ENCODE measurements around the gene TFPI. TPM values are rescaled to one million over a fixed set of nuclear protein-coding genes. Genes with fewer than 3 reads are reported as not detected.

The TFPI gene
- total and polyA plus RNA-seq, 10 of the 15 experiments (the other 5 are each of a cell fraction or from before 2014, with no cell fraction given): 0.07 to 0.59 (median 0.34) TPM

- TF ChIP-seq SMAD1 (IDR thresholded peaks at IDR 0.05; ENCODE audit: low read depth, partially characterized antibody) (peak; percentile 19), MXI1 (IDR thresholded peaks at IDR 0.05; ENCODE audit: low read depth, low read length) (no peak), MEF2A (IDR thresholded peaks at IDR 0.05; ENCODE audit: insufficient read depth, low read depth, low read length) (no peak), LARP7 (IDR thresholded peaks at IDR 0.05) (no peak), SREBF1 (IDR thresholded peaks at IDR 0.05; ENCODE audit: low read length) (no peak), ZSCAN29 (IDR thresholded peaks at IDR 0.05) (no peak), HDAC2 (IDR thresholded peaks at IDR 0.05) (no peak), ZNF592 (IDR thresholded peaks at IDR 0.05) (no peak), ESRRA (IDR thresholded peaks at IDR 0.05; ENCODE audit: low read length) (no peak), EED (IDR thresholded peaks at IDR 0.05; ENCODE audit: low read depth) (no peak), ZNF274 (IDR thresholded peaks at IDR 0.05; ENCODE audit: insufficient read depth, insufficient read length) (no peak), NBN (IDR thresholded peaks at IDR 0.05) (0 out of 2 replicates have a peak, but pooled peaks have one; percentile 23), CBFB (IDR thresholded peaks at IDR 0.05; ENCODE audit: low read depth) (no peak), TARDBP (IDR thresholded peaks at IDR 0.05; ENCODE audit: borderline replicate concordance) (no peak), ETV6 (conservative IDR thresholded peaks at IDR 0.05 in 1 of 2, IDR thresholded peaks at IDR 0.05 in 1 of 2; ENCODE audit: borderline replicate concordance in 1 of 2, low read depth in 1 of 2) (no peak), ZNF687 (IDR thresholded peaks at IDR 0.05) (peak; percentile 64; the same call in 1 of the 2 replicates), NKRF (conservative IDR thresholded peaks at IDR 0.05) (no peak), SMC3 (IDR thresholded peaks at IDR 0.05; ENCODE audit: borderline replicate concordance, low read length) (no peak), NFXL1 (IDR thresholded peaks at IDR 0.05; ENCODE audit: borderline replicate concordance) (no peak), KAT2A (conservative IDR thresholded peaks at IDR 0.05; ENCODE audit: control insufficient read depth, low read depth, low read length) (no peak), RBBP5 (conservative IDR thresholded peaks at IDR 0.05) (no peak), NR2F1 (conservative IDR thresholded peaks at IDR 0.05) (no peak), NFYB (IDR thresholded peaks at IDR 0.05; ENCODE audit: insufficient read depth, low read depth, low read length) (no peak), SMARCA5 (IDR thresholded peaks at IDR 0.05) (0 out of 2 replicates have a peak, but pooled peaks have one; percentile 43)
Measured at GRCh38 chr2:187482796-187483195, 71.4 kb downstream of the TFPI start (continued).

All from GM12878 (cell line).